HAP-1 (cell line): ENCODE results near the gene TMEM60.

Source experiments
- DNase-seq, 2 experiments: peaks; one replicate each; pipeline ENCODE4 v3.0.0-alpha.2; 2016 to 2020; ENCODE audit warnings: low spot score in 2 of 2
- H3K27me3 ChIP-seq: fragments of 250-450 bp; sonication (Bioruptor Pico); 2 replicates; pipeline ENCODE4 v1.5.1; 2020; ENCODE audit warnings: low read depth, mild to moderate bottlenecking, moderate library complexity
- H3K36me3 ChIP-seq: fragments of 250-450 bp; sonication (Bioruptor Pico); replicated peaks from 2 replicates; pipeline ENCODE4 v1.5.1; 2020; ENCODE audit warnings: mild to moderate bottlenecking
- H3K4me1 ChIP-seq: fragments of 250-450 bp; sonication (Bioruptor Pico); 2 replicates; pipeline ENCODE4 v1.5.1; 2020; ENCODE audit warnings: mild to moderate bottlenecking
- H3K4me3 ChIP-seq: fragments of 250-450 bp; sonication (Bioruptor Pico); 2 replicates; pipeline ENCODE4 v1.5.1; 2020; ENCODE audit warnings: mild to moderate bottlenecking, moderate library complexity
- H3K9me3 ChIP-seq: fragments of 250-450 bp; sonication (Bioruptor Pico); 2 replicates; pipeline ENCODE4 v1.5.1; 2020; ENCODE audit warnings: mild to moderate bottlenecking, moderate library complexity
- in situ Hi-C: fragments of 300-500 bp; cut with MboI; formaldehyde crosslinking; loops from 3 replicates; pipeline ENCODE4 v1.14.3; 2020; ENCODE audit warnings: low sequenced_read_pairs, inconsistent platforms, mixed read lengths

Gene TMEM60

GRCh38 chr7:77782383-77782782 lies 15.9 kb downstream of the TMEM60 start:
- Histone ChIP-seq H3K27me3 (no peaks in the 10 kb centered on the region), H3K4me3 (no peak overlapping the region), H3K36me3 (peaks cover 11% of the 10 kb centered on the region), H3K4me1 (peaks cover 33% of the 10 kb centered on the region), H3K9me3 (no peaks in the 10 kb centered on the region)
- in situ Hi-C loops = no loop called here
- no peak for DNase-seq

DNA sequence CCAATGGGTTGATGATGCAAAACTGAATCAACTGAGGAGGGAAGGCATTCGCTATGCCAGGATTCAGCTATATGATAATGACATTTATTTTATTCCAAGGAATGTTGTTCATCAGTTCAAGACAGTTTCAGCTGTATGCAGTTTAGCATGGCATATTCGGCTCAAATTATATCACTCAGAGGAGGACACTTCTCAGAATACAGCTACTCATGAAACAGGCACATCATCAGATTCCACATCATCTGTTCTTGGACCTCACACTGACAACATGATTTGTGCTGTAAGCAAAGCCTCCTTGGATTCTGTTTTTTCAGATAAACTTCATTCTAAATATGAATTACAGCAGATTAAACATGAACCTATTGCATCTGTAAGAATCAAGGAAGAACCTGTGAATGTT lies 19.7 kb downstream of the TMEM60 start:
- H3K4me1 ChIP-seq = peaks cover 33% of the 10 kb centered on the region
- DNase-seq = no peak
- H3K4me3 ChIP-seq = no peak overlapping the region
- no peaks in the 10 kb centered on the region for H3K9me3 ChIP-seq
- H3K36me3 ChIP-seq = peaks cover 21% of the 10 kb centered on the region
- H3K27me3 ChIP-seq = no peaks in the 10 kb centered on the region
- in situ Hi-C loops = no loop called here

- H3K9me3 ChIP-seq = no peaks in the 10 kb centered on the region
- no peak for DNase-seq
- H3K27me3 ChIP-seq = no peaks in the 10 kb centered on the region
- peaks cover 8% of the 10 kb centered on the region for H3K4me1 ChIP-seq
- H3K36me3 ChIP-seq = peaks cover 9% of the 10 kb centered on the region
- no peak overlapping the region for H3K4me3 ChIP-seq
- in situ Hi-C loops = no loop called here
Observed at GRCh38 chr7:77771901-77772300, 26.3 kb downstream of the TMEM60 start.

DNA sequence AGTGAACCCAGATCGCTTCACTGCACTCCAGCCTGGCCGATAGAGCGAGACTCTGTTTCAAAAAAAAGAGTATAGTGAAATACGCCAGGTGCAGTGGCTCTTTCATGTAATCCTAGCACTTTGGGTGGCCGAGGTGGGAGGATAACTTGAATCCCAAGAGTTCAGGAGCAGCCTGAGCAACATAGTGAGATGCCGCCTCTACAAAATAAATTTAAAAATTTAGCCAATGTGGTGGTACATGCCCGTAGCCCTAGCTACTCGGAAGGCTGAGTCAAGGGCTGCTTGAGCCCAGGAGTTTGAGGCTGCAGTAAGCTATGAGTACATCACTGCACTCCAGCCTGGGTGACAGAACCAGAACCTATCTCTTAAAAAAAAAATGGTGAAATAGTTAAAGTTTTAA lies 27.9 kb downstream of the TMEM60 start:
- H3K36me3 ChIP-seq = peaks cover 4% of the 10 kb centered on the region
- H3K4me3 ChIP-seq = no peak overlapping the region
- in situ Hi-C loops = no loop called here
- H3K27me3 ChIP-seq = no peaks in the 10 kb centered on the region
- no peaks in the 10 kb centered on the region for H3K9me3 ChIP-seq
- DNase-seq = no peak
- H3K4me1 ChIP-seq = peaks cover 7% of the 10 kb centered on the region

- H3K4me1 ChIP-seq = peaks cover 7% of the 10 kb centered on the region
- in situ Hi-C loops = no loop called here
- no peak overlapping the region for H3K4me3 ChIP-seq
- no peaks in the 10 kb centered on the region for H3K9me3 ChIP-seq
- H3K27me3 ChIP-seq = no peaks in the 10 kb centered on the region
- DNase-seq = no peak
- H3K36me3 ChIP-seq = no peaks in the 10 kb centered on the region; the same call in 1 of the 2 replicates
Observed at GRCh38 chr7:77766801-77767605, 31.2 kb downstream of the TMEM60 start.

GRCh38 chr7:77765906-77766800 lies 32.1 kb downstream of the TMEM60 start:
- H3K4me3 ChIP-seq = no peak overlapping the region
- H3K27me3 ChIP-seq = no peaks in the 10 kb centered on the region
- in situ Hi-C loops = no loop called here
- H3K4me1 ChIP-seq = peaks cover 4% of the 10 kb centered on the region; the same call in 1 of the 2 replicates
- peak in 1 of 2 experiments; percentile 26 for DNase-seq
- no peaks in the 10 kb centered on the region for H3K9me3 ChIP-seq
- no peaks in the 10 kb centered on the region; the same call in 1 of the 2 replicates for H3K36me3 ChIP-seq

GRCh38 chr7:77765481-77765880 lies 32.8 kb downstream of the TMEM60 start:
- in situ Hi-C loops = no loop called here
- H3K27me3 ChIP-seq = no peaks in the 10 kb centered on the region
- no peaks in the 10 kb centered on the region; the same call in 1 of the 2 replicates for H3K36me3 ChIP-seq
- peaks cover 4% of the 10 kb centered on the region; the same call in 1 of the 2 replicates for H3K4me1 ChIP-seq
- H3K9me3 ChIP-seq = no peaks in the 10 kb centered on the region
- no peak for DNase-seq
- H3K4me3 ChIP-seq = no peak overlapping the region

DNA sequence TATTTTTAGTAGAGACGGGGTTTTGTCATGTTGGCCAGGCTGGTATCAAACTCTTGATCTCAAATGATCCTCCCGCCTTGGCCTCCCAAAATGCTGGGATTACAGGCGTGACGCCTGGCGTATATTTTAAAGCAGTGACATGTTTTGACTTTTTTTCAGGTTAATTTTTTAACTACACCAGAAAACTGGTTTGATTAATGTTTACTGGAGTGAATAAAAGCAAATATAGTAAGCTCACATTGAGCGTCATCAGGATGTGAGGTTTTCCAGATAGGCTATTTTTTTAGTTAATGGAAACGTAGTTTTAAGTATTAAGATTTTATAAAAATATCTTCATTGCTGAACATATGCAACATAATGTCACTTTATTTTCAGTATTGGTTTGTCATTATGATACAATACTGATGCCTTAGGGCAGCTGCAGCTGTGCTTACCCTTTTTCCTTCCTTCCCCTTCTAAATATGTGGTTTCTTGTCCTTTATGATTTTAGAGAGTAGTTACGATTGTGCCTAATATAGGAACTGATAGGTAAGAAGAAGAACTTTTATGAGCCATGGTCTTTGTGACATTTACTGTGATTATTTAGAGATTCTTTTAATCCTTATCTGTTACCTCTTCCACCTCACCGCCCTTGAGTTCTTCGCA lies 37.3 kb downstream of the TMEM60 start:
- no peak overlapping the region for H3K4me3 ChIP-seq
- H3K27me3 ChIP-seq = no peaks in the 10 kb centered on the region
- no peaks in the 10 kb centered on the region for H3K9me3 ChIP-seq
- no peaks in the 10 kb centered on the region; the same call in 1 of the 2 replicates for H3K36me3 ChIP-seq
- in situ Hi-C loops = no loop called here
- peaks cover 4% of the 10 kb centered on the region; the same call in 1 of the 2 replicates for H3K4me1 ChIP-seq
- DNase-seq = no peak

DNA sequence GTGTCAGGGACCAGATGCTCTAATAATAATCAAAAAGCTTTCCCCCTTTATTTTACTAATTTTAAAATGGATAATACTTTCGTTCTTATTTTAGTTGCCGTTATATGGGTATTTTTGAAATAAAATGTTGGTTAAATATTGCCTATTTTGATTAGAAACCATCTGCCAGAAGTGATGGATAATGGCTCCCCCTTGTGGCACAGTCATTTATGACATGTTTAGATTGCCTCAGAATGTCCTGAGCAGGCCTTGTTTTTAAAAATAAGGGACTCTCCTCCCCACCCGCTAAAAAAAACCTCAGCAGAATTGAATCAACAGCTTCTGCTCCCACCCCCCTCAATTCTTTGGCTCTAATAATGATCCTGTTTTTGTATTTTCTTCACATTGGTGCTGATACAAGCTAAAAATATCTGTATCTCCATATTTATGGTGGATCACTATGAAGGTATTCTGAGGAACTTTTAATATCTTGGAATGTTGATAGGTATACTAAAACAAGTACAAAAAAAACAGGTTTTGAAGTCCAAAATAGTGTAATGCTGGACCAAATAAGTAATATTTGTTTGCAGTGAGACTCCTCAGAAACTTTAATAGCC lies 38.8 kb downstream of the TMEM60 start:
- H3K9me3 ChIP-seq = no peaks in the 10 kb centered on the region
- DNase-seq = peak; percentile 54 to 79
- H3K27me3 ChIP-seq = no peaks in the 10 kb centered on the region
- no peak overlapping the region for H3K4me3 ChIP-seq
- in situ Hi-C loops = no loop called here
- H3K4me1 ChIP-seq = no peaks in the 10 kb centered on the region
- H3K36me3 ChIP-seq = no peaks in the 10 kb centered on the region; the same call in 1 of the 2 replicates

DNA sequence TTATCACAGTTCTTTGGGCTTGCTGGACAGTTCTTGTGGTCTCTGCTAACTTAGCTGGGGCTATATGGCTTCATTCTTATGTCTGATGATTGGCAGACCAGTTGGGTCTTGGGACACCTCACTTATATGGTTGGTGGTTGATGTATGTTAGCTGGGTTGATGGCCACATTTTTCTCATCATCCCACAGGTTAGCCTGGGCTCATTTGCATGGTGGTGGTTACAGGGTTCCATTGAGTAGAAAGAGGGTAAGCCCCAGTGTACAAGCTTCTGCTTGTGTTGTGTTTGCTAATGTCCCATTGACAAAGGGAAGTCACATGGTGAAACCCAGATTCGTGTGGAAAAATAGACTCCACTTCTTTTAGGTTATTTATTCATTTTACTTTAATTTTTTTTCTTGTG lies 40.6 kb downstream of the TMEM60 start:
- in situ Hi-C loops = no loop called here
- Histone ChIP-seq H3K9me3 (no peaks in the 10 kb centered on the region), H3K4me1 (0 out of 2 replicates have a peak, but pooled peaks cover 5% of the 10 kb centered on the region), H3K4me3 (no peak overlapping the region), H3K27me3 (no peaks in the 10 kb centered on the region), H3K36me3 (no peaks in the 10 kb centered on the region; the same call in 1 of the 2 replicates)
- DNase-seq = no peak

- H3K36me3 ChIP-seq = peaks cover 9% of the 10 kb centered on the region
- in situ Hi-C loops = loop anchor here (5.0 kb wide), 1 partner anchor 91 kb away; no protein-coding TSS in a partner anchor
- no peaks in the 10 kb centered on the region for H3K27me3 ChIP-seq
- no peak overlapping the region for H3K4me3 ChIP-seq
- 0 out of 2 replicates have a peak, but pooled peaks cover 5% of the 10 kb centered on the region for H3K4me1 ChIP-seq
- no peak for DNase-seq
- H3K9me3 ChIP-seq = no peaks in the 10 kb centered on the region
Observed at GRCh38 chr7:77753173-77753572, 45.1 kb downstream of the TMEM60 start.

- Histone ChIP-seq H3K27me3 (no peaks in the 10 kb centered on the region), H3K4me1 (0 out of 2 replicates have a peak, but pooled peaks cover 5% of the 10 kb centered on the region), H3K9me3 (no peaks in the 10 kb centered on the region), H3K4me3 (no peak overlapping the region), H3K36me3 (peaks cover 9% of the 10 kb centered on the region)
- in situ Hi-C loops = loop anchor here (5.0 kb wide), 1 partner anchor 90 kb away; no protein-coding TSS in a partner anchor
- no peak for DNase-seq
Observed at GRCh38 chr7:77752016-77752415, 46.2 kb downstream of the TMEM60 start.

- no peaks in the 10 kb centered on the region for H3K4me1 ChIP-seq
- no peaks in the 10 kb centered on the region for H3K9me3 ChIP-seq
- H3K36me3 ChIP-seq = peaks cover 9% of the 10 kb centered on the region
- in situ Hi-C loops = no loop called here
- no peak for DNase-seq
- no peaks in the 10 kb centered on the region for H3K27me3 ChIP-seq
- H3K4me3 ChIP-seq = no peak overlapping the region
Observed at GRCh38 chr7:77747718-77748117, 50.5 kb downstream of the TMEM60 start.
